Measurements from ENCODE around the gene GPX3.

The GPX3 gene

GRCh38 chr5:151058891-151059489, 38.6 kb downstream of the GPX3 start:
- TF ChIP-seq TAF1 (IDR thresholded peaks at IDR 0.05; ENCODE audit: borderline replicate concordance, insufficient read depth, low read length) = no peak
- no peak for TF ChIP-seq FOXP2 (optimal IDR thresholded peaks at IDR 0.05; ENCODE audit: borderline replicate concordance, extremely low read depth, extremely low read length, insufficient read depth)
- no peak for TF ChIP-seq SIN3A (IDR thresholded peaks at IDR 0.05; ENCODE audit: borderline replicate concordance, insufficient read depth, low read length)
- TF ChIP-seq POLR2AphosphoS5 (IDR thresholded peaks at IDR 0.05; ENCODE audit: low read depth, low read length) = no peak
- TF ChIP-seq, protein P1, sequence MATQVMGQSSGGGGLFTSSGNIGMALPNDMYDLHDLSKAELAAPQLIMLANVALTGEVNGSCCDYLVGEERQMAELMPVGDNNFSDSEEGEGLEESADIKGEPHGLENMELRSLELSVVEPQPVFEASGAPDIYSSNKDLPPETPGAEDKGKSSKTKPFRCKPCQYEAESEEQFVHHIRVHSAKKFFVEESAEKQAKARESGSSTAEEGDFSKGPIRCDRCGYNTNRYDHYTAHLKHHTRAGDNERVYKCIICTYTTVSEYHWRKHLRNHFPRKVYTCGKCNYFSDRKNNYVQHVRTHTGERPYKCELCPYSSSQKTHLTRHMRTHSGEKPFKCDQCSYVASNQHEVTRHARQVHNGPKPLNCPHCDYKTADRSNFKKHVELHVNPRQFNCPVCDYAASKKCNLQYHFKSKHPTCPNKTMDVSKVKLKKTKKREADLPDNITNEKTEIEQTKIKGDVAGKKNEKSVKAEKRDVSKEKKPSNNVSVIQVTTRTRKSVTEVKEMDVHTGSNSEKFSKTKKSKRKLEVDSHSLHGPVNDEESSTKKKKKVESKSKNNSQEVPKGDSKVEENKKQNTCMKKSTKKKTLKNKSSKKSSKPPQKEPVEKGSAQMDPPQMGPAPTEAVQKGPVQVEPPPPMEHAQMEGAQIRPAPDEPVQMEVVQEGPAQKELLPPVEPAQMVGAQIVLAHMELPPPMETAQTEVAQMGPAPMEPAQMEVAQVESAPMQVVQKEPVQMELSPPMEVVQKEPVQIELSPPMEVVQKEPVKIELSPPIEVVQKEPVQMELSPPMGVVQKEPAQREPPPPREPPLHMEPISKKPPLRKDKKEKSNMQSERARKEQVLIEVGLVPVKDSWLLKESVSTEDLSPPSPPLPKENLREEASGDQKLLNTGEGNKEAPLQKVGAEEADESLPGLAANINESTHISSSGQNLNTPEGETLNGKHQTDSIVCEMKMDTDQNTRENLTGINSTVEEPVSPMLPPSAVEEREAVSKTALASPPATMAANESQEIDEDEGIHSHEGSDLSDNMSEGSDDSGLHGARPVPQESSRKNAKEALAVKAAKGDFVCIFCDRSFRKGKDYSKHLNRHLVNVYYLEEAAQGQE (IDR thresholded peaks at IDR 0.05; ENCODE audit: insufficient read depth in 1 of 2, low read depth in 2 of 2, low read length in 2 of 2) = no peak

GRCh38 chr5:151060742-151061141, 40.4 kb downstream of the GPX3 start:
- TF ChIP-seq, protein P1 (IDR thresholded peaks at IDR 0.05; ENCODE audit: insufficient read depth in 1 of 2, low read depth in 2 of 2, low read length in 2 of 2) = no peak
- no peak for TF ChIP-seq FOXP2 (optimal IDR thresholded peaks at IDR 0.05; ENCODE audit: borderline replicate concordance, extremely low read depth, extremely low read length, insufficient read depth)
- TF ChIP-seq POLR2AphosphoS5 (IDR thresholded peaks at IDR 0.05; ENCODE audit: low read depth, low read length) = no peak
- TF ChIP-seq SIN3A (IDR thresholded peaks at IDR 0.05; ENCODE audit: borderline replicate concordance, insufficient read depth, low read length) = no peak
- no peak for TF ChIP-seq TAF1 (IDR thresholded peaks at IDR 0.05; ENCODE audit: borderline replicate concordance, insufficient read depth, low read length)

GRCh38 chr5:151062405-151063141, 42.2 kb downstream of the GPX3 start:
- TF ChIP-seq FOXP2 (optimal IDR thresholded peaks at IDR 0.05; ENCODE audit: borderline replicate concordance, extremely low read depth, extremely low read length, insufficient read depth) = no peak
- no peak for TF ChIP-seq POLR2AphosphoS5 (IDR thresholded peaks at IDR 0.05; ENCODE audit: low read depth, low read length)

DNA sequence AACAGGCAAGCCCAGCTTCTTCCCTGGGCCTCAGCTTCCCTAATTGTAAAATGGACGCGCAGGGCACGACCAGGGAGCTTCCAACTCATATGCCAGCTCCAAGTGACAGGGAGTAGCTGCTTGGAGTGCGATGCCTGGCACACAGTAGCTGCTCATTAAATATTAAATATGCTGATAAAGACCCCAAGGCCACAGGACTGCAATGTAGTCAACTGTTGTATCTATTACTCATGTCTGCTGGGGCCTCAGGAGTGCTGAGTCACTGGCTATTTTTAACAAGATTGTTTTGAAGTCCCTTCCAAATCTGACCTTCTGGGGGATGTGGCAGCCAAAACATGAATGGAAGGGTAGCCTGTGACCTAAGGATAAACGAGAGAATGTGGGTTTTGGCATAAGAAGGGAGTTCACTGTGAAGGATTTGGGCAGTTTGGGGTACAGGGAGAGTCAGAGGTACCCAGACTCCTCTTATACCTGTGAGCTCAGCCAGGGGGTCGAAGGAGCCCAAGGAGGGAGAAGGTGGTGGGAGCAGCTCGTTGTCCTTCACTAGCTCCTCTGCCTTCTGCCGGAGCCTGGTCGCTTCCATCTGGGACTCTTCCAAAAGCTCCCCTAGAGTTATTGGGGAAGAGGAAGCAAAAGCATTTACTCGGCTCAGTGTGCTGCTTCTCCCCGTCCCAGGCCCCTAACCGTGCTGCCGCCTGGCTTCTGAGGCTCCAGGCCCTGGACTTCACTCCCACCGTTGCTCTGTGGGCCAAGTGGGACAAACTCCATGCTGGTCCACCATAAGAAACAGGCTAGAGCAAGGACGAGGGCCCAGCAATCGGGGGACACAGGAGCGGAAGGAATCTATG, 43.0 kb downstream of the GPX3 start:
- TF ChIP-seq TAF1 (IDR thresholded peaks at IDR 0.05; ENCODE audit: borderline replicate concordance, insufficient read depth, low read length) (no peak), POLR2AphosphoS5 (IDR thresholded peaks at IDR 0.05; ENCODE audit: low read depth, low read length) (no peak), FOXP2 (optimal IDR thresholded peaks at IDR 0.05; ENCODE audit: borderline replicate concordance, extremely low read depth, extremely low read length, insufficient read depth) (no peak), SIN3A (IDR thresholded peaks at IDR 0.05; ENCODE audit: borderline replicate concordance, insufficient read depth, low read length) (no peak)
- TF ChIP-seq, protein P1 (IDR thresholded peaks at IDR 0.05; ENCODE audit: insufficient read depth in 1 of 2, low read depth in 2 of 2, low read length in 2 of 2) = no peak

GRCh38 chr5:151064916-151065499, 44.6 kb downstream of the GPX3 start:
- no peak for TF ChIP-seq TAF1 (IDR thresholded peaks at IDR 0.05; ENCODE audit: borderline replicate concordance, insufficient read depth, low read length)
- TF ChIP-seq, protein P1 (IDR thresholded peaks at IDR 0.05; ENCODE audit: insufficient read depth in 1 of 2, low read depth in 2 of 2, low read length in 2 of 2) = no peak
- TF ChIP-seq SIN3A (IDR thresholded peaks at IDR 0.05; ENCODE audit: borderline replicate concordance, insufficient read depth, low read length) = no peak
- no peak for TF ChIP-seq FOXP2 (optimal IDR thresholded peaks at IDR 0.05; ENCODE audit: borderline replicate concordance, extremely low read depth, extremely low read length, insufficient read depth)
- TF ChIP-seq POLR2AphosphoS5 (IDR thresholded peaks at IDR 0.05; ENCODE audit: low read depth, low read length) = no peak

All from PFSK-1 (cell line).